A549 (cell line): Measurements from ENCODE around the gene TEX51. TPM values are rescaled to one million over a fixed set of nuclear protein-coding genes. Genes with fewer than 3 reads are reported as not detected.

Experiments
- ATAC-seq, 2 experiments: fragments of 200-7000 bp in 1 of 2; fragments of >200 bp in 1 of 2; cut with Nextera tagmentation in 1 of 2; cut with Tn5 transposase in 1 of 2; 3 replicates each; pipeline versions ENCODE4 v1.8.0 to v1.9.1; 2018 to 2020; ENCODE audit warnings: mild to moderate bottlenecking in 1 of 2, moderate library complexity in 1 of 2
- CTCF ChIA-PET: fragments of 300-600 bp; sonication (Branson Sonifier 250); formaldehyde crosslinking; extraction: SDS; loops from one replicate; lab custom pipeline; 2021; ENCODE audit warnings: antibody characterized with exemption, inconsistent platforms; lab: Yijun Ruan, JAX
- POLR2A ChIA-PET: fragments of 350-600 bp; formaldehyde crosslinking; extraction: SDS; loops from one replicate; lab custom pipeline; 2021; ENCODE audit warnings: antibody characterized with exemption, inconsistent platforms; lab: Yijun Ruan, JAX
- DNase-seq, 2 experiments: peaks; one replicate each; pipeline versions ENCODE4 v3.0.0 to v3.0.0-alpha.2; 2011 to 2016; ENCODE audit warnings: low read depth in 1 of 2, low spot score in 1 of 2
- FAIRE-seq: peaks from 2 replicates; lab custom pipeline; 2011; peaks lifted over from hg19 to GRCh38; lab: Jason Lieb, UNC
- H3K27ac ChIP-seq, 2 experiments: fragments of >200 bp; sonication (Bioruptor Twin); formaldehyde crosslinking; 3 replicates each; pipeline ENCODE4 v1.5.1; 2016 to 2017
- H3K4me1 ChIP-seq: fragments of >200 bp; sonication (Bioruptor Twin); formaldehyde crosslinking; 3 replicates; pipeline ENCODE4 v1.6.1; 2016
- H3K4me2 ChIP-seq: fragments of >200 bp; sonication (Bioruptor Twin); formaldehyde crosslinking; 3 replicates; pipeline ENCODE4 v1.6.1; 2016
- H3K4me3 ChIP-seq: fragments of >200 bp; sonication (Bioruptor Twin); formaldehyde crosslinking; 3 replicates; pipeline ENCODE4 v1.5.1; 2016
- H3K9me3 ChIP-seq: fragments of >200 bp; sonication (Bioruptor Twin); formaldehyde crosslinking; 3 replicates; pipeline ENCODE4 v1.6.1; 2016
- BCL3 ChIP-seq: fragments of >200 bp; sonication (Bioruptor Twin); formaldehyde crosslinking; IDR thresholded peaks from 3 replicates; pipeline ENCODE4 v1.6.1; 2016
- BHLHE40 ChIP-seq: IDR thresholded peaks from 2 replicates; pipeline ENCODE4 v1.6.1; 2012; ENCODE audit warnings: low read depth, low read length, inconsistent platforms
- CEBPB ChIP-seq, 2 experiments: fragments of >200 bp in 1 of 2; sonication (Bioruptor Twin) in 1 of 2; formaldehyde crosslinking in 1 of 2; IDR thresholded peaks; 2 replicates each; pipeline ENCODE4 v1.6.1; 2012 to 2016
- CHD2 ChIP-seq: fragments of 150-350 bp; IDR thresholded peaks from 2 replicates; pipeline ENCODE4 v1.6.1; 2014; ENCODE audit warnings: low read length; ENCODE audit not compliant: partially characterized antibody
- ESRRA ChIP-seq: fragments of 150-350 bp; IDR thresholded peaks from 2 replicates; pipeline ENCODE4 v1.6.1; 2014; ENCODE audit warnings: mild to moderate bottlenecking, low read length, borderline replicate concordance
- FOXS1 ChIP-seq: fragments of 250-450 bp; sonication (Bioruptor Pico); IDR thresholded peaks from 2 replicates; pipeline ENCODE4 v1.5.0; 2020; ENCODE audit warnings: mild to moderate bottlenecking, moderate library complexity
- GATA3 ChIP-seq: IDR thresholded peaks from 2 replicates; pipeline ENCODE4 v1.6.1; 2012; ENCODE audit warnings: borderline replicate concordance
- HES2 ChIP-seq: fragments of >200 bp; sonication (Bioruptor Twin); formaldehyde crosslinking; IDR thresholded peaks from 2 replicates; pipeline ENCODE4 v1.6.1; 2016
- HMGXB4 ChIP-seq: fragments of 250-450 bp; sonication (Bioruptor Pico); IDR thresholded peaks from 2 replicates; pipeline ENCODE4 v1.5.0; 2021; ENCODE audit warnings: mild to moderate bottlenecking, moderate library complexity, borderline replicate concordance
- HOXB5 ChIP-seq: fragments of 250-450 bp; sonication (Bioruptor Pico); IDR thresholded peaks from 2 replicates; pipeline ENCODE4 v1.5.0; 2020; ENCODE audit warnings: mild to moderate bottlenecking, moderate library complexity
- JUNB ChIP-seq: fragments of >200 bp; sonication (Bioruptor Twin); formaldehyde crosslinking; IDR thresholded peaks from 2 replicates; pipeline ENCODE4 v1.6.1; 2016
- MAZ ChIP-seq: fragments of 150-350 bp; IDR thresholded peaks from 2 replicates; pipeline ENCODE4 v1.6.1; 2014; ENCODE audit warnings: antibody characterized with exemption, low read depth, low read length, borderline replicate concordance
- MYC ChIP-seq: IDR thresholded peaks from 2 replicates; pipeline ENCODE4 v1.6.1; 2012; ENCODE audit warnings: mild to moderate bottlenecking, inconsistent platforms, low read length, improper control_type of control experiment, borderline replicate concordance
- PHF8 ChIP-seq: fragments of 200-600 bp; sonication (generic); IDR thresholded peaks from 2 replicates; pipeline ENCODE4 v1.6.1; 2016; ENCODE audit warnings: low read depth, mild to moderate bottlenecking, antibody characterized with exemption, moderate library complexity, borderline replicate concordance
- RAD21 ChIP-seq, 2 experiments: fragments of >200 bp in 1 of 2; sonication (Bioruptor Twin) in 1 of 2; formaldehyde crosslinking in 1 of 2; IDR thresholded peaks in 1 of 2; conservative IDR thresholded peaks in 1 of 2; 2 replicates in 1 of 2; 3 replicates in 1 of 2; pipeline ENCODE4 v1.6.1; 2012 to 2018; ENCODE audit warnings: inconsistent platforms in 1 of 2
- RCOR1 ChIP-seq: fragments of 150-350 bp; IDR thresholded peaks from 2 replicates; pipeline ENCODE4 v1.6.1; 2014; ENCODE audit warnings: antibody characterized with exemption, low read length, low read depth
- RFX5 ChIP-seq: fragments of 450-650 bp; IDR thresholded peaks from 2 replicates; pipeline ENCODE4 v1.7.1; 2014; ENCODE audit warnings: antibody characterized with exemption, mild to moderate bottlenecking, moderate library complexity
- SREBF2 ChIP-seq: fragments of 450-650 bp; IDR thresholded peaks from 2 replicates; pipeline ENCODE4 v1.6.1; 2014; ENCODE audit warnings: mild to moderate bottlenecking, moderate library complexity
- TFCP2L1 ChIP-seq: fragments of 250-450 bp; sonication (Bioruptor Pico); IDR thresholded peaks from 2 replicates; pipeline ENCODE4 v1.5.0; 2021; ENCODE audit warnings: mild to moderate bottlenecking
- TP53 ChIP-seq: fragments of 250-450 bp; sonication (Bioruptor Pico); IDR thresholded peaks from 2 replicates; pipeline ENCODE4 v1.5.0; 2021; ENCODE audit warnings: mild to moderate bottlenecking, moderate library complexity
- WGBS: methylation state at CpG from one replicate; pipeline ENCODE4 v1.1.6; 2017; ENCODE audit errors: missing lambda C conversion rate; 5-methylcytosine and 5-hydroxymethylcytosine counted together
- polyA plus RNA-seq, 4 experiments: library from polyadenylated mRNA; depleted of rRNA in 3 of 4; stranded (reverse); fragments of >200 nt; fragmentation: RNase III in 1 of 4; extraction: RNeasy Plus Mini Kit Qiagen cat#74134 plus additional on column Dnase treatment in 1 of 4; gene quantifications; 2 replicates in 3 of 4; 3 replicates in 1 of 4; pipeline ENCODE4 v1.2.3, GENCODE V29; 2011 to 2017
- TF ChIP-seq, protein P1 (sequence below): fragments of 250-450 bp; sonication (Bioruptor Pico); IDR thresholded peaks from 2 replicates; pipeline ENCODE4 v1.5.0; 2020; ENCODE audit warnings: low read depth, mild to moderate bottlenecking, moderate library complexity
- TF ChIP-seq, protein P2 (sequence below): fragments of >200 bp; sonication (Bioruptor Twin); formaldehyde crosslinking; IDR thresholded peaks from 3 replicates; pipeline ENCODE4 v1.5.1; 2016
- TF ChIP-seq, protein P3 (sequence below): fragments of 150-350 bp; IDR thresholded peaks from 2 replicates; pipeline ENCODE4 v1.6.1; 2014; ENCODE audit warnings: low read depth, mild to moderate bottlenecking, low read length

TEX51 gene
- polyA plus RNA-seq, 2 of the 4 experiments (the other 2 are of a cell fraction) = not detected

DNA sequence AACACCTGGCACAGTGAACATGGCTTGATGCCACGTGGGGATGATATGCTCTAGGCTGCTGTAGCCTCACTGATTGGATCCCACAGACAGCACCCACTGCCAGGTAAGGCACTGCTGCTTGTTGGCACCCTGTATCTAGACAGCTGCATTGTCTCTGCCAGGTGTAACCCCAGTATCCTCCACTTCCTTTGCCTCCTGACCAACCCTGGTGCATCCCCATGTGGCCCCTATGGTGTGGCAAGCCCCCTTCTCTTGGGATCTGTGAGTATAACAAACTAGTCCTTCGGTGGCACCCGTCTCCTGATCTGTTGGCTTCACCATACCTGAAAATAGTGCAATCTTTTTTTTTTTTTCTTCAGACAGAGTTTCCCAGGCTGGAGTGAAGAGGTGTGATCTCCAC lies 11.1 kb downstream of the TEX51 start:
- ATAC-seq (no peak), DNase-seq (no peak), FAIRE-seq (no peak)
- no peaks in the 10 kb centered on the region for H3K4me1 ChIP-seq
- H3K27ac ChIP-seq = no peak overlapping the region
- H3K4me2 ChIP-seq = no peak overlapping the region
- ChIA-PET CTCF (interaction anchor here (1.3 kb wide), 1 partner anchor 23 kb away, joined by 3 read pairs; no protein-coding TSS in a partner anchor), POLR2A (no interaction called here)
- no peak overlapping the region for H3K4me3 ChIP-seq
- WGBS = 26% methylated on average over 3 of the region's 3 CpGs
- no peak for TF ChIP-seq GATA3
- no peak for TF ChIP-seq SREBF2
- TF ChIP-seq, protein P1, sequence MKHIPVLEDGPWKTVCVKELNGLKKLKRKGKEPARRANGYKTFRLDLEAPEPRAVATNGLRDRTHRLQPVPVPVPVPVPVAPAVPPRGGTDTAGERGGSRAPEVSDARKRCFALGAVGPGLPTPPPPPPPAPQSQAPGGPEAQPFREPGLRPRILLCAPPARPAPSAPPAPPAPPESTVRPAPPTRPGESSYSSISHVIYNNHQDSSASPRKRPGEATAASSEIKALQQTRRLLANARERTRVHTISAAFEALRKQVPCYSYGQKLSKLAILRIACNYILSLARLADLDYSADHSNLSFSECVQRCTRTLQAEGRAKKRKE = no peak
- no peak for TF ChIP-seq HOXB5
- no peak for TF ChIP-seq BHLHE40
- no peak for TF ChIP-seq HES2
- no peak for TF ChIP-seq CHD2
- TF ChIP-seq ESRRA = no peak
- TF ChIP-seq TFCP2L1 = no peak
- TF ChIP-seq, protein P2, sequence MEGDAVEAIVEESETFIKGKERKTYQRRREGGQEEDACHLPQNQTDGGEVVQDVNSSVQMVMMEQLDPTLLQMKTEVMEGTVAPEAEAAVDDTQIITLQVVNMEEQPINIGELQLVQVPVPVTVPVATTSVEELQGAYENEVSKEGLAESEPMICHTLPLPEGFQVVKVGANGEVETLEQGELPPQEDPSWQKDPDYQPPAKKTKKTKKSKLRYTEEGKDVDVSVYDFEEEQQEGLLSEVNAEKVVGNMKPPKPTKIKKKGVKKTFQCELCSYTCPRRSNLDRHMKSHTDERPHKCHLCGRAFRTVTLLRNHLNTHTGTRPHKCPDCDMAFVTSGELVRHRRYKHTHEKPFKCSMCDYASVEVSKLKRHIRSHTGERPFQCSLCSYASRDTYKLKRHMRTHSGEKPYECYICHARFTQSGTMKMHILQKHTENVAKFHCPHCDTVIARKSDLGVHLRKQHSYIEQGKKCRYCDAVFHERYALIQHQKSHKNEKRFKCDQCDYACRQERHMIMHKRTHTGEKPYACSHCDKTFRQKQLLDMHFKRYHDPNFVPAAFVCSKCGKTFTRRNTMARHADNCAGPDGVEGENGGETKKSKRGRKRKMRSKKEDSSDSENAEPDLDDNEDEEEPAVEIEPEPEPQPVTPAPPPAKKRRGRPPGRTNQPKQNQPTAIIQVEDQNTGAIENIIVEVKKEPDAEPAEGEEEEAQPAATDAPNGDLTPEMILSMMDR = no peak
- no peak for TF ChIP-seq JUNB
- no peaks in the 10 kb centered on the region for H3K9me3 ChIP-seq

GRCh38 chr2:126910637-126911036 lies 11.9 kb downstream of the TEX51 start:
- no peaks in the 10 kb centered on the region for H3K9me3 ChIP-seq
- no peak overlapping the region for H3K27ac ChIP-seq

More at GRCh38 chr2:126910637-126911036, 11.9 kb downstream of the TEX51 start:
- TF ChIP-seq CEBPB (IDR thresholded peaks at IDR 0.05) (no peak), FOXS1 (CRISPR knock-in tag) (no peak), RAD21 (conservative IDR thresholded peaks at IDR 0.05 in 1 of 2, IDR thresholded peaks at IDR 0.05 in 1 of 2) (no peak), MAZ (no peak), HES2 (no peak), MYC (no peak), RCOR1 (no peak), HMGXB4 (CRISPR knock-in tag) (no peak), ESRRA (no peak), JUNB (no peak), TP53 (CRISPR knock-in tag) (no peak), PHF8 (no peak), BCL3 (no peak), RFX5 (no peak)
- TF ChIP-seq, protein P1 = no peak
- TF ChIP-seq, protein P3, sequence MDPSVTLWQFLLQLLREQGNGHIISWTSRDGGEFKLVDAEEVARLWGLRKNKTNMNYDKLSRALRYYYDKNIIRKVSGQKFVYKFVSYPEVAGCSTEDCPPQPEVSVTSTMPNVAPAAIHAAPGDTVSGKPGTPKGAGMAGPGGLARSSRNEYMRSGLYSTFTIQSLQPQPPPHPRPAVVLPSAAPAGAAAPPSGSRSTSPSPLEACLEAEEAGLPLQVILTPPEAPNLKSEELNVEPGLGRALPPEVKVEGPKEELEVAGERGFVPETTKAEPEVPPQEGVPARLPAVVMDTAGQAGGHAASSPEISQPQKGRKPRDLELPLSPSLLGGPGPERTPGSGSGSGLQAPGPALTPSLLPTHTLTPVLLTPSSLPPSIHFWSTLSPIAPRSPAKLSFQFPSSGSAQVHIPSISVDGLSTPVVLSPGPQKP = no peak
- FAIRE-seq = no peak
- Histone ChIP-seq H3K4me1 (no peaks in the 10 kb centered on the region), H3K4me2 (no peak overlapping the region), H3K4me3 (no peak overlapping the region)
- WGBS = 11% methylated on average over 1 of the region's 1 CpG
- ATAC-seq = no peak
- no peak for DNase-seq
- POLR2A ChIA-PET = no interaction called here
- CTCF ChIA-PET = interaction anchor here (1.3 kb wide), 1 partner anchor 24 kb away, joined by 3 read pairs; no protein-coding TSS in a partner anchor
